Activated B cell treated with CpG ODN at 0.5 μM for 24 hours (primary cell): ENCODE measurements around the gene AFDN. TPM values are rescaled to one million over a fixed set of nuclear protein-coding genes. Genes with fewer than 3 reads are reported as not detected.

Source experiments
- ATAC-seq: fragments of 200-7000 bp; cut with Tn5 transposase; one replicate; pipeline ENCODE4 v1.10.0; 2021; ENCODE audit warnings: low read depth, mild to moderate bottlenecking, moderate library complexity
- CTCF ChIA-PET: fragments of 350-600 bp; sonication (Branson Sonifier 250); formaldehyde crosslinking; loops from one replicate; lab custom pipeline; 2021; ENCODE audit warnings: antibody characterized with exemption; lab: Charles Lee
- POLR2A ChIA-PET: fragments of 350-600 bp; sonication (Branson Sonifier 250); formaldehyde crosslinking; loops from one replicate; lab custom pipeline; 2021; ENCODE audit warnings: antibody characterized with exemption; lab: Charles Lee
- DNase-seq: peaks from one replicate; pipeline ENCODE4 v3.0.0; 2022
- H3K27ac Mint-ChIP-seq: one replicate; pipeline ENCODE4 v1.8.0; 2020; ENCODE audit warnings: mixed read lengths
- H3K27me3 Mint-ChIP-seq: one replicate; pipeline ENCODE4 v1.8.0; 2021; ENCODE audit warnings: mixed read lengths
- H3K36me3 Mint-ChIP-seq: one replicate; pipeline ENCODE4 v1.8.0; 2021; ENCODE audit warnings: low read depth, mixed read lengths
- H3K4me1 Mint-ChIP-seq: one replicate; pipeline ENCODE4 v1.8.0; 2021; ENCODE audit warnings: mixed read lengths
- H3K4me3 Mint-ChIP-seq: one replicate; pipeline ENCODE4 v1.8.0; 2020; ENCODE audit warnings: mild to moderate bottlenecking, mixed read lengths
- H3K9me3 Mint-ChIP-seq: one replicate; pipeline ENCODE4 v1.8.0; 2020; ENCODE audit warnings: mixed read lengths
- CTCF ChIP-seq: fragments of 200-600 bp; IDR thresholded peaks from one replicate; pipeline ENCODE4 v1.8.0; 2022; ENCODE audit warnings: antibody characterized with exemption, mild to moderate bottlenecking
- intact Hi-C: fragments of 100-400 bp; cut with micrococcal nuclease; formaldehyde crosslinking; loops from one replicate; pipeline ENCODE4 v1.15.1; 2024
- total RNA-seq: library from RNA; stranded (reverse); gene quantifications from 2 replicates; pipeline ENCODE4 v1.2.3, GENCODE V29; 2022

AFDN gene
- total RNA-seq, 1 donor from 2014 or later, result 38.0 TPM

- intact Hi-C loops, result no loop called here
- Mint-ChIP-seq H3K36me3 (peaks cover 2% of the 10 kb centered on the region), H3K27me3 (peaks cover 3% of the 10 kb centered on the region), H3K9me3 (peaks cover 5% of the 10 kb centered on the region), H3K4me3 (no peak overlapping the region), H3K27ac (no peak overlapping the region), H3K4me1 (peaks cover 6% of the 10 kb centered on the region)
- DNase-seq (no peak), ATAC-seq (no peak)
- POLR2A ChIA-PET, result no interaction called here
- TF ChIP-seq CTCF, result no peak
- CTCF ChIA-PET, result no interaction called here
Measured at GRCh38 chr6:167860550-167861226, 34.0 kb downstream of the AFDN start.

GRCh38 chr6:167861424-167861823, 34.7 kb downstream of the AFDN start:
- Mint-ChIP-seq H3K36me3 (peaks cover 8% of the 10 kb centered on the region), H3K27ac (no peak overlapping the region), H3K9me3 (peaks cover 5% of the 10 kb centered on the region), H3K4me3 (no peak overlapping the region), H3K4me1 (peaks cover 6% of the 10 kb centered on the region), H3K27me3 (peaks cover 3% of the 10 kb centered on the region)
- ChIA-PET POLR2A (no interaction called here), CTCF (no interaction called here)
- no peak for TF ChIP-seq CTCF
- ATAC-seq, result no peak
- intact Hi-C loops, result no loop called here
- DNase-seq, result no peak

- Mint-ChIP-seq H3K4me3 (no peak overlapping the region), H3K27ac (no peak overlapping the region), H3K4me1 (peaks cover 6% of the 10 kb centered on the region), H3K9me3 (no peaks in the 10 kb centered on the region), H3K36me3 (peaks cover 23% of the 10 kb centered on the region), H3K27me3 (peaks cover 3% of the 10 kb centered on the region)
- intact Hi-C loops, result no loop called here
- DNase-seq (no peak), ATAC-seq (no peak)
- TF ChIP-seq CTCF, result no peak
- POLR2A ChIA-PET, result no interaction called here
- CTCF ChIA-PET, result no interaction called here
Measured at GRCh38 chr6:167863897-167864296, 37.2 kb downstream of the AFDN start.

GRCh38 chr6:167866642-167867041, 39.9 kb downstream of the AFDN start:
- no peak overlapping the region for H3K4me3 Mint-ChIP-seq
- H3K4me1 Mint-ChIP-seq, result no peaks in the 10 kb centered on the region
- H3K27me3 Mint-ChIP-seq, result no peaks in the 10 kb centered on the region
- H3K27ac Mint-ChIP-seq, result no peak overlapping the region
- no peak for TF ChIP-seq CTCF
- ATAC-seq (no peak), DNase-seq (no peak)
- intact Hi-C loops, result no loop called here
- peaks cover 33% of the 10 kb centered on the region for H3K36me3 Mint-ChIP-seq
- no peaks in the 10 kb centered on the region for H3K9me3 Mint-ChIP-seq
- POLR2A ChIA-PET, result no interaction called here
- CTCF ChIA-PET, result no interaction called here

GRCh38 chr6:167870321-167870720, 43.6 kb downstream of the AFDN start:
- Mint-ChIP-seq H3K4me1 (peaks cover 10% of the 10 kb centered on the region), H3K36me3 (peaks cover 36% of the 10 kb centered on the region), H3K4me3 (no peak overlapping the region), H3K27ac (no peak overlapping the region), H3K27me3 (no peaks in the 10 kb centered on the region), H3K9me3 (no peaks in the 10 kb centered on the region)
- ATAC-seq, result no peak
- POLR2A ChIA-PET, result no interaction called here
- CTCF ChIA-PET, result no interaction called here
- intact Hi-C loops, result no loop called here
- DNase-seq, result no peak
- TF ChIP-seq CTCF, result no peak
